GM21447 (cell line): ENCODE measurements around the gene NAA38.

Experiments
- ATAC-seq: cut with Tn5 transposase; IDR thresholded peaks from one replicate; pipeline ENCODE4 v1.9.1; 2021; ENCODE audit not compliant: unreplicated experiment

NAA38 gene, protein sequence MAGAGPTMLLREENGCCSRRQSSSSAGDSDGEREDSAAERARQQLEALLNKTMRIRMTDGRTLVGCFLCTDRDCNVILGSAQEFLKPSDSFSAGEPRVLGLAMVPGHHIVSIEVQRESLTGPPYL

DNA sequence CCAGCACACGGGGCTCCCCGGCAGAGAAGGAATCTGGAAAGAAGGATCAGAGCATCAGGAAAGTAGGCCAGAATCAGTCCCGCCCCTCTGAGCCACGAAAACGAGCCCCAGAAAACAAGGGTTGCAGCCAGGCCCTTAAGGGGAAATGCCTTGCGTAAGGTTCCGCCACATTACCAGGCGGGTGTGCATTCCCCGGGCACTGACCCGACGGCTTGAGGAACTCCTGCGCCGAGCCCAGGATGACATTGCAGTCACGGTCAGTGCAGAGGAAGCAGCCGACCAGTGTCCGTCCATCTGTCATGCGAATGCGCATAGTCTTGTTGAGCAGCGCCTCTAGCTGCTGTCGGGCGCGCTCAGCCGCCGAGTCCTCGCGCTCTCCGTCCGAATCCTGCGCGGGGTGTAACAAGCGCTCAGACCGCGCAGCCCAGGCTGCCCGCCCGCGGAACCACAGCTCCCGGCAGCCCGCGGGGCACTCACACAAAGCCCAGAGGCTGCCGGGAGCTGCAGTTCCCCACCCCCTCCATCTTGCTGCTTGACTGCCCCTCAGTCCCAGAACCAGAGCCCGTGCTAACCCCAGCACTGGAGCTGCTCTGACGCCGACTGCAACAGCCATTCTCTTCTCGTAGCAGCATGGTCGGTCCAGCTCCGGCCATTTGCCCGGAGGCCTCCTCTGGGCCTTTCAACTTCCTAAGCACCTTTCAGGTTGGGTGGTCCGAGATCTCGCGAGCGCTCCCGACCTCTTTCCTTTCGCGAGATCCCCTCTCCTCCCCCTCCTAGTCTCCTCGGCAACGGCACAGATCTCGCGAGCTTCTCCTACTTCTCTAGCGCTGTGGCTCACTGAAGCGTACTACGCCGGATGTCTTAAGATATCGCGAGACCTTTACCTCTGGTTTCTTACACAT, at the start of gene NAA38:
Gene NAA38 (minus strand): TSS at position 749 of the 902 bp plus-strand sequence. CDS start 96 bp downstream, at position 653.
- peak; percentile 72 for ATAC-seq

DNA sequence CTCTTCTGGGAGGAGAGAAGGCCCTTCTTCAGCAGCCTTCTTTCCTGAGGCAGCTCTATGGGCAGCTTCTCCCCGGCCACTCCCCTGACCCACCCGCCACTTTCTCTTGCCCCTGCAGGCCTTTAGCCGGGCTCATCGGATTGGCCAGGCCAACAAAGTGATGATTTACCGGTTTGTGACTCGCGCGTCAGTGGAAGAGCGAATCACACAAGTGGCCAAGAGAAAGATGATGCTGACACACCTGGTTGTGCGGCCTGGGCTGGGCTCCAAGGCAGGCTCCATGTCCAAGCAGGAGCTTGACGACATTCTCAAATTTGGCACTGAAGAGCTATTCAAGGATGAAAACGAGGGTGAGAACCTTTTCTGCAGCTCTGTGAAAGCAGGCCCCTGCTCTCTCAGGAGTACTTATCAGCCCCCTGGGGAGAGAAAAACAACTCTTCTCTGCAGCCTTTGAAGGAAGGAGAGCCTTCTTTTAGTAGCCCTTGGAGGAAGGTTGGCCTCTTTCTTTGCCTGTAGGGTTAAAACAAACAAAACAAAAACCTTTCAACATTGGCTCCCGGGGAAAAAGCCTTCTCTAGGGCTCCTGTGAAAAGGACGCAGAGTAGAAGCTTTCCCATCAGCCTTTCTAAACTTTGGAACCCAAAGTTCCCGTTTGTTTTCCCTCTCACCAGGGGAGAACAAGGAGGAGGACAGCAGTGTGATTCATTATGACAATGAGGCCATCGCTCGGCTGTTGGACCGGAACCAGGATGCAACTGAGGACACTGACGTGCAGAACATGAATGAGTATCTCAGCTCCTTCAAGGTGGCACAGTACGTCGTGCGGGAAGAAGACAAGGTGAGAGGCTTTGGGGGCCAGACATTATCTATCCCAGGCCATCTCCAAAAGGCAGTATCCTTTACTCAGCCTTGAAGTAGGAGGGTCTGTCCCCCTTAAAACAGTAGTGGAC, 46.1 kb upstream of the NAA38 start:
- ATAC-seq = no peak

DNA sequence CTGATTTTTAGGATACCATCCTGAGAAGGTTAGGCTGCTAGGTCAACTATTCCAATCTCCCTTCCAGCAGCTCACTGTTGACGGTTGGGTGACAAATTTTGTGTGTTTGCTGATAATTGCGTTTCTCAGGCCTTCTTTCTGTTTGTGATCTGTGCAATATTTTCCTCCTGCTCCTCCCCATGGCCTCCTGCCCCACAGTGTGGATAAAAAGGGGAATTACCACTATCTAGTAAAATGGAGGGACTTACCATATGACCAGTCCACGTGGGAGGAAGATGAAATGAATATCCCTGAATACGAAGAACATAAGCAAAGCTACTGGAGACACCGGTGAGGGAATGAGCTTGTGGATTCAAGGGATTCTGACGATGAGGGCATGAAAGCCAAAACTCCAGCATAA, 40.4 kb upstream of the NAA38 start:
- no peak for ATAC-seq

DNA sequence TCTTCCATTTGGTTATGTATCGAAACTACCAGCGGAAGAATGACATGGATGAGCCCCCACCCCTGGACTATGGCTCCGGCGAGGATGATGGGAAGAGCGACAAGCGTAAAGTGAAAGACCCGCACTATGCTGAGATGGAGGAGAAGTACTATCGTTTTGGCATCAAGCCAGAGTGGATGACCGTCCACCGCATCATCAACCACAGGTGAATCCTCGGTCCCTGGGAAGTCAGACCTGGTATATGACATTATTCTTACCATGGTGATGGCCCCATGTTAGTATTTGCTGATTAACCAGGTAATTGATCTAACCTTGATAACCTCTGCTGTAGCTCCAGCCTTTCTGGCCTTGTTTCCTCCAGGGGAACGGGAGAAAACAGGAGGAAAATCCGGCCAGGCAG, 39.7 kb upstream of the NAA38 start:
- no peak for ATAC-seq

DNA sequence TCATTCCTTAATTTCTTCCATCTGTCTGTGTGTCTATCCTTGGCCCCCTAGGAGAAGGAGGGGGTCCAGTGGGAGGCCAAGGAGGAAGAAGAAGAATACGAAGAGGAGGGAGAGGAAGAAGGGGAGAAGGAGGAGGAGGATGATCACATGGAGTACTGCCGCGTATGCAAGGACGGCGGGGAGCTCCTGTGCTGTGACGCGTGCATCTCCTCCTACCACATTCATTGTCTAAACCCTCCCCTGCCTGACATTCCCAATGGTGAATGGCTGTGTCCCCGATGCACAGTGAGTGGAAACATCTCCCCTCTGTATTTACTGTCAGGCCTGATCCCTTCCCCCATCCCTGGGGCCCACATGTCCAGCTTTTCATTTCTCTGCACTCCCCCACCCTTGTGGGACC, 37.5 kb upstream of the NAA38 start:
- no peak for ATAC-seq

DNA sequence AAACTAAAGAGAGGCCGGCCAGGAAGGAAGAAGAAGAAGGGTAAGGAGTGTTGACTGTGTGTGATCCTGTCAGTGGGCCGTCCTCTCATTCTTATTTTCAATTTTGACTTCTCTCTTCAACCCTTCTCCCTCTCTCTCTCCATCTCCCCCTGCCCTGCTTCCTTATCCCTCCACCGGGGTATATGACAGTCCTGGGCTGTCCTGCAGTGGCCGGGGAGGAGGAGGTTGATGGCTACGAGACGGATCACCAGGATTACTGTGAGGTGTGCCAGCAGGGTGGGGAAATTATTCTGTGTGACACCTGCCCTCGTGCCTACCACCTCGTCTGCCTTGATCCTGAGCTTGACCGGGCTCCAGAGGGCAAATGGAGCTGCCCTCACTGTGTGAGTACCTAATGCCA, 36.9 kb upstream of the NAA38 start:
- ATAC-seq = no peak

DNA sequence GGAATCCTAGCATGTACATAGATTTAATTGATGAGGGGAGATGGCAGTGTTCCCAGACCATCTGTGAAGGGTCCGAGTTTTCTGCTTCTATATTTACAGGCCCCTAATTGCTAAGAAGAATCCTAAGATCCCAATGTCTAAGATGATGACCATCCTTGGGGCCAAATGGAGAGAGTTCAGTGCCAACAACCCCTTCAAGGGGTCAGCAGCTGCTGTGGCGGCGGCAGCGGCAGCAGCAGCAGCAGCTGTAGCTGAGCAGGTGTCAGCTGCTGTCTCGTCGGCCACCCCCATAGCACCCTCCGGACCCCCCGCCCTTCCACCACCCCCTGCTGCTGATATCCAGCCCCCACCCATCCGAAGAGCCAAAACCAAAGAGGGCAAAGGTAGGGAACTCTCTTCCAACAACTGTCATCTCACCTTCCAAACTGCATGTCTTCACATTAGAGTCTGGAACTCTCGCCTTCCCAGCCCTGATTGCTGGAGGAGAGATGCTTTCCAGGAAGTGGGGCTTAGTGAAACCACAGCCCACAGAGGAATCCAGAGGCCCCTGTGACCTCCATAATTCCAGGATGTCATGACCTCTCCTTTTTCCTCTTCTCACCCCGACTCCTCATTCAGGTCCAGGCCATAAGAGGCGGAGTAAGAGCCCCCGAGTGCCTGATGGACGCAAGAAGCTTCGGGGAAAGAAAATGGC, 36.0 kb upstream of the NAA38 start:
- no peak for ATAC-seq

DNA sequence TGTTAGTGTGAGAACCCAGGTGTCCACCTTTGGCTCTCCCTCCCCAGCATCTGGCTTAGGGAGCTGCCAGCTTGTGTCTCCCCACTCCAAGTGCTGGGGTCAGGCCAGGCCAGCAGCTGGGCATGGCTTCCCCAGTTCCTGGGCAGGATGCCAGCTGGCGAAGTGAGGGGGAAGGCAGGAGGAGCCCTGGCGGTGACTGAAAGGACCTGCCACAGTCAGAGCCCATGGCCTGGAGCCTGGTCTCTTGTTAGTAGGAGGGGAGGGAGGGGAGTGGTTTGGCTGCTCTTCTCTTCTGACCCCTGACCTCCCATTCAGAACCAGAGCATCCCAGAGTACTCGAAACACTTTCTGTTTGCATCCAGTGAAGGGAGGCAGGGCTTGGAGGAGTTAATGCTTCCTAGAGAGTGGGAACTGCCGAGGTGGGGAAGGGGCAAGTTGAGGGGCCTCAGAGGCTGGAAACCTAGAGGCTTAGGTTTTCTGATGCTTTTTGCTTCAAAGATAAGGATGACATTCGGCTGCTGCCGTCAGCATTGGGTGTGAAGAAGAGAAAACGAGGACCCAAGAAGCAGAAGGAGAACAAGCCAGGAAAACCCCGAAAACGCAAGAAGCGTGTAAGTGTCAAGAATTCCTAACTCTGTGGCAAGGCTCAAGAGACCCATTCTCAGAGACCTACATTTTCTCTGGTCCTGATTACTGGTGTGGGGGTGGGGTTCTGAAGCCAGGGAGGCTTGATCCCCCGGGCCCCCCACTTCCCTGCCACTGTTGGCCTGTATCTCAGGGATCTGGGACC, 32.0 kb upstream of the NAA38 start:
- no peak for ATAC-seq

DNA sequence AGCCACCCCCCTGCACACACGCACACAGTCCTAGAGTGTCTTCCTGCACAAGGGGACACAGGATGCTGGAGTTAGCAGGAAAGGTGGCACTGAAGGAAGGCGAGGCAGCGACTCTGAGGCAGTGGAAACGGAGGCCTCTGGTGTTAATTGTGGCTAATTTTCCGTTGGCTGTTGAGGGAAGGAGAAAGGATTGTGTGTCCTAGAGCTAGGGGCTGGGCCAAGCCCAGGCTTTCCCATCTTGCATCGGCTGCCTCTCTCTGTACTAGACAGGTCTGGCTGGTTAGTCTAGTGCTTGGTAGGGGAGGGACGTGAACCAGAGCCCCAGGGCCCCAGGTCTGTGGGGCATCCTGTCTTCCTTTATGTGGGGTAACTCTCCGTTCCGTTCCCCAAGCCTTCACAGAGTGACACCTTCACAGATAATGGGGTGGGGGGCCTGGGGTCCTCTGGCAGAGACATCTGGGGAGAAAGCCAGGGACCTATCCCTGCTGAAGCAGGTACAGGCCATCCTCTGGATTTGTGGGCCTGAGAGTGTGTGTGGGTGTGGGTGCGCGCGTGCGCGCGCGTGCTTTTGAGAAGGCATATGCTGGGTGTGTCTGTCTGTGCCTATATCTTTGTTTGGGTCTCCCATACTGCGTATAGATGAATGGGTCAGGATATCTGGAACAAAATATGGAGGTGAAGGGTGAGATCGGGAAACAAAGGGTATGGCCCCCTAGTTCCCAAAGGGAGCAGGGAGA, 31.0 kb upstream of the NAA38 start, which contains the start of gene CHD3:
Gene CHD3 (plus strand): TSS at position 606 of the 737 bp plus-strand sequence. CDS start 212 bp downstream, outside the sequence.
- no peak for ATAC-seq

DNA sequence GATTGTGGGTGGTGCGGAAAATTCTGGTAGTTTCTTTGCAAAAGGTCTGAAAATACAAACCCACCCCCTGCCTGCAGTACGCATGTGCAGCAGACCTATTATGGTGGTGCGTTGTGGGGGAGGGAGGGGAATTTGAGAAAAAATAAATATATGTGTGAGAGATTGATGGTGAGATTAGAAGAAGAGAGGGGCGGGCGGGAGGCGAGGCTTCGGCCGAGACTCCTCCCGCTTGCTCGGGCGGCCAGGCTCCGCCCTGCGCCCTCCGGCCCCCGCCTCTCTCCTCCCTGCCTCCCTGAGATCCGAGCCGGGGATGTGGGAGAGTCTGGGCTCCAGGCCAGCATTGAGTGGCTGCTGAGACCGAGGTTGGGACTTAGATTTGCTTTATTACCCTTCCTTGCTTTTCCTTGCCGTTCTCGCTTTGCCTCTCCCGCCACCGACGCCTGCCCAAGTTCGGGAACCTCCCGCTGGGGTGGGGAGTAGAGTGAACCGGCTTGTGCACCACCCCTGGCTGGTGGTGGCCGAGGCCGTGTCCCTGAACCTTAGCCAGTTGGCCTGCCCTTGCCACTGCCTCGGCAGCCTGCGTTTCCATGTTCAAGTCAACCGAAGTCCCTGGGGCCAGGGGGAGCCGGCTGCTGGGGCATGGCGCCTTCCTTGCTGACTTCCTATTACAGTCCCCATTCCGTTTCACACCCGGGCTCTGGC, 30.3 kb upstream of the NAA38 start:
- no peak for ATAC-seq

DNA sequence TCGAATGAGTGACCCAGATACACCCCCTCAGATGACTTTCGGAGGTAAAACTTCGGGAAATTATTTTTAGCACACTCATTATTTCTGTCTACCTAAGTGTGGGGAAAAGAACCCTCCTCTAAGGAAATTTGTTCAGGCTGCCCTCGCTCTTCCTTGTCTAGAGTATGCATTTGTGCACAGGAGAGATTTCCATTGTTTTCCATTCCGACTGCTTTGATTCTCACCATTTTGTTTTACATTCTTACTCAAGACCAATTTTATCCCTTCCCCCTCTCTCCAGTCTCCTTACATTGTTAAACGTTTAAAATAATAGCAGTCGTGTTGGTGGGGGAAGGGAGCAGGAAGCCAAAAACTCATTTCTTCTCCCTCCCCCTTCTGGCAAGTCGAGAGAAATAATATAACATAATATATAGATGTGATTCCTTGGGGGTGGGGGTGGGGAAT, 29.7 kb upstream of the NAA38 start:
- no peak for ATAC-seq

DNA sequence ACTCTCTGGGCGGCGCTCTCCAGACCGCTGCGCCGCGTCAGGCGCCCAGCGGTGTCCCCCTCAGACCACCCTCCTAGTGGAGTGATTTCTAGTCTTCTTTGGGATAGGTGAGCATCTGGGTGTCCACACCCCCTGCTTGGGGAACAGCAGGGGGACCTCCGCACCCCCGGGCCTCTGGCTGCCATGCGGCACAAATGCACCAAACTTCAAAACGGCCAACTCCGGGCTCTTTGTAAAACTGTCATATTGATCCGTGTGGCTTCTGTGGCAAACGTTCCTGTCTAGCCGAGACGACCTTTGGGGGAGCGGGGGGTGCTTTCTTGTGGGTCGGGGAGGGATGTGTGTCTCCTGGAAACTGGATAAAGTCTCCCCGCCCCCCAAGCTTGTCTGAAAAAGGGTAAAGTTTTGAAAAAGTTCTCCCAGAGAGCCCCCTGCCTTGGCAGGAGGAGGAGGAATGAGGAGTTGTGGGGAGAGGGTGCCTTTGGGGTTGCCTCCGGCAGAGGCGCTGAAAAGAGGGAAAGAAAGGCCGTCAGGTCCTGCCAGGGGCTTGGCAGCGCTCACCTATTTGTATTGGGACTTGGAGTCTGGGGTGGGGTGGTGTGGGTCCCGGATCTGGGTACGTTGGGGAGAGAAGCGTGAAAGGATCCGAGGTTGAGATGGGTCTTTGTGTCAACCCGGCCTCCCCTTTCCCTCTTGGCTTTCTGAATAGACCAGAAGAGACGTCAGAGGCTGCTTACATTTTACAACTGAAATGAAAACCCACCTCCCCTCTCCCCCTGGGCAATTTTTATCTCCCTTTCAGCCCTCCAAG, 29.1 kb upstream of the NAA38 start:
- ATAC-seq = no peak

DNA sequence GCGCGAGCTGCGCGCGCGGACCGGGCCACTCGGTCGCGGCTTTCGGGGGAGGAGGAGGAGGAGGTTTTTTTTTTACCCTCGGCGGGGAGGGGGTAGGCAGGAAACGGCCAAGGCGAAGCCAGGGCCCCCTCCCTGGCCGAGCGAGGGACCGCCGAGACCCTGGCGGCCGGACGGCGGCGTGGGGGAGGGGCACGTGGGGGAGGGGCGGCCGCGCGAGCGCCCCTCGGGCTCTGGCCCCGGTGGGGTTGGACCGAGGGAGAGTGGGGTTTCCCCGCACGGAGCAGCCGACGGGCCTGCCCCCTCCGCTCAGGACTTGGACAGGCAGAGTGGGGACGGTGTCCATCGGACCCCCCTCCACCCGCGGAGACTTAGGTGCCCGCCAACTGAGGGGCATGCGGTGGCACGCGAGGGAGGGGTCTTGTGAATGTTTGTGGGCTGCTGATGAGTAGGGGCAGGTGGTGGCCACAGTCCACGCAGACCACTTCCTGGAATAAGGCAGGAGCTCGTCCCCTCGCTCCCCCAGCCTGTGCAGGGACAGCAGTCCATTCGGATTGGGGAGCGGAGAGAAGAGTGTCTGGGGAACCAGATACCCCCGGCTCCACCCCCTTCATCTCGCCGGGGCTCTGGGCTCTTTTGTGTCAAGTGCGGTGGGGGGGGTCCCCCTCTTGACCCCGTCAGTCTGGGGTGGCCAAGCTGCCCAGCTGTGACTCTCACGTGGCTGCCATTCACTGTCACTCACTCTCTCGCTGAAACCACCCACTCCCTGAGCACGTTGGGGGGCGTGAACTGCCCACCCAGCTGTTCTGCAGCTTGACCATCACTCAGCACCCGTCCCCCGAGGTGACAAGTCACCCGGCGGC, 28.2 kb upstream of the NAA38 start:
- ATAC-seq = no peak

DNA sequence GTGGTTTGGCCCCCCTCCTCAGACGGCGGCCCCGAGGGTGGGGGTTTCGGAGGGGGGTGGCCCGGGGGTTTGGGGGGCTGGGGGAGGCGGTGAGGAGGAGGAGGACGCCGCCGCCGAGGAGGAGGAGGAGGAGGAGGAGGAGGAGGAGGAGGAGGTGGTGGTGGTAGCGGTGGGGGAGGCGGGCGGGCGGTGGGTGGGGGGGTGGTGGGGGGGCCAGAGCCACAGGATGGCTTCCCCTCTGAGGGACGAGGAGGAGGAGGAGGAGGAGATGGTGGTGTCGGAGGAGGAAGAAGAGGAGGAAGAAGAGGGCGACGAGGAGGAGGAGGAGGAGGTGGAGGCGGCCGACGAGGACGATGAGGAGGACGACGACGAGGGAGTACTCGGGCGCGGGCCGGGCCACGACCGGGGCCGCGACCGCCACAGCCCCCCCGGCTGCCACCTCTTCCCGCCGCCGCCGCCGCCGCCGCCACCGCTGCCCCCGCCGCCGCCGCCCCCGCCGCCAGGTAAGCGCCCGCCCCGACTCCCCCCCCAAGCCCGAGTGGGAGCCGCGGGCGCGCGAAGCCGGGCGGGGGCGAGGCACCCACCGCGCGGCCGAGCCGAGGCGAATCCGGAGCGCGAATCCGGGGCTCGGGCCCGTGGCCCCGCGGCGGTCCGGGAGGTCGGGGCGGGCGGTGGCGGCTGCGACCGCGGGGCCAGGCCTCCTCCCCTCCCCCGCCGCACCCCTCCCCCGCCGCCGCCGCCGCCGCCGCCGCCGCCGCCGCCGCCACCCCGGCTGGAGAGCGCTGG, 27.4 kb upstream of the NAA38 start:
- no peak for ATAC-seq

DNA sequence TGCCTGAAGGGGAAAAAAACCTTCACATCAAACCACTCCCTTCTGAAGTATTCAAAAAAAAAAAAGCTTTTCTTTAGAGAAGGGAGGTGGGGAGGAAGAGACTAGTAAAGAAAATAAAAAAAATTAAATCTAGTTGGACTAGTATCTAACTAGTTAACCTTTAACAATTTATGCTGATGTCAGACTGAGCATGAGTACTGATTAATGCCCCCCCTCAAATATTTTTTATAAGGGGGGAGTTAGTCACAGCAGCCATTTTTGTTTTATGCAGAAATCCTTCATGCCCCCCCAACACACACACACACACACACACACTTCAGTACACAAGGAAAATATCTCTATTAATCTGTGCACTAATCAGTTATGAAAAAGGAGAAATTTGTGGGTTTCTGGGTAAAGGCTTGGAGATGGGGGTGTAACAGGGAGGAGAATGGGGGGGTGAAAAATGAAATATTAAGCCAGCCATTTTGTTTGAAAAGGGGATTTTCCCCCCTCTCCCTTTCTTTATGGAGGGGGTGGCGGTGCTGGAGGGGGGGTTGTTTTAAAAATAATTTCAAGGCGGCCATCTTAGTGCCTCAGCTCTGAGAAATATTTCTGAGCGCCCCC, 26.5 kb upstream of the NAA38 start:
- ATAC-seq = no peak

DNA sequence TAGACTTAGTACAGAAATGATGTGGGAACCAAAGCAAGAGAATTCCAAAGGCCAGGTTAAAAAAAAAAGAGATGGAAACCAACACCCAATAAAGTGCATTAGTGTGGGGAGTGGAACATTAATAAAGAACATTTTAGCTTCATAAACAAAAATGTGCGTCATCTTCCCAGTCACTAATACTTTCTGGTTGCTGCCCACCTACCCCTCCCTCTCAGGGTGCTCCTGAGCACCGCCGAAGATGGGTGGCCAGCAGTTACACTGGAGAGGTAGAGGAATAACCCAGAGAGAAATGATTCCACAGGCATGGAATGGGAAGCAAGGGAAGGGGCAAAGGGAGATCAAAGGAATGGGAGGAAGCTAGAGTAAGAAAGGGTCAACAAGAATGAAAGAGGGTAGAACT, 25.3 kb upstream of the NAA38 start:
- ATAC-seq = no peak
